Kidney (tissue), 14 donors: ENCODE results near the gene YOD1. TPM values are rescaled to one million over a fixed set of nuclear protein-coding genes. Genes with fewer than 3 reads are reported as not detected.
A peak's percentile ranks its signal among the peaks of the same experiment; 100 is the strongest.

Source experiments
- DNase-seq, 5 donors: peaks; one replicate each; pipeline ENCODE4 v3.0.0-alpha.2; 2013 to 2020
- FAIRE-seq: peaks from 2 replicates; lab custom pipeline; 2012; peaks lifted over from hg19 to GRCh38; lab: Jason Lieb, UNC
- H3K27ac ChIP-seq, 2 donors: one replicate each; pipeline ENCODE4 v1.7.0; 2013; ENCODE audit warnings: low read depth in 2 of 2, low read length in 2 of 2, inconsistent platforms in 1 of 2
- H3K27me3 ChIP-seq: one replicate; pipeline ENCODE4 v1.7.1; 2013; ENCODE audit warnings: low read length, inconsistent platforms; ENCODE audit not compliant: control insufficient read depth, insufficient read depth
- H3K36me3 ChIP-seq, 3 donors: one replicate each; pipeline versions ENCODE4 v1.7.0 to v1.7.1; 2013; ENCODE audit warnings: low read length in 3 of 3, control low read depth in 1 of 3, inconsistent platforms in 1 of 3; ENCODE audit not compliant: insufficient read depth in 3 of 3, control insufficient read depth in 2 of 3
- H3K4me1 ChIP-seq, 3 donors: one replicate each; pipeline versions ENCODE4 v1.7.0 to v1.7.1; 2013; ENCODE audit warnings: low read length in 3 of 3, inconsistent platforms in 1 of 3, low read depth in 1 of 3; ENCODE audit not compliant: control insufficient read depth in 2 of 3, insufficient read depth in 2 of 3
- H3K4me3 ChIP-seq, 3 donors: one replicate each; pipeline versions ENCODE4 v1.7.0 to v1.8.1; 2013; ENCODE audit warnings: low read length in 3 of 3, control low read depth in 1 of 3, inconsistent platforms in 1 of 3
- H3K9ac ChIP-seq, 3 donors: one replicate each; pipeline versions ENCODE4 v1.7.0 to v1.7.1; 2013; ENCODE audit warnings: low read length in 3 of 3, control low read depth in 1 of 3, inconsistent platforms in 1 of 3
- H3K9me3 ChIP-seq, 3 donors: one replicate each; pipeline versions ENCODE4 v1.7.0 to v1.7.1; 2013; ENCODE audit warnings: low read length in 3 of 3, control low read depth in 1 of 3, inconsistent platforms in 1 of 3; ENCODE audit not compliant: control insufficient read depth in 2 of 3, insufficient read depth in 1 of 3
- intact Hi-C: fragments of 100-400 bp; cut with DNase I; formaldehyde crosslinking; loops from one replicate; pipeline ENCODE4 v1.11.1; 2022
- polyA plus RNA-seq: library from polyadenylated mRNA; stranded (reverse); fragments of 350-450 nt; fragmentation: Illumina TruSeq; extraction: RNeasy Lipid Tissue Mini Kit (QIAGEN cat#74804); gene quantifications from one replicate; pipeline ENCODE4 v1.2.3, GENCODE V29; 2014; ENCODE audit warnings: low read depth, low replicate concordance; ENCODE audit not compliant: insufficient read depth
- total RNA-seq: library from RNA; stranded (reverse); fragmentation: NEBNext Ultra II Directional; extraction: Animal tissue kit (Norgen Biotek cat#: 25700); gene quantifications from one replicate; pipeline ENCODE4 v1.2.1, GENCODE V29; 2021
- TF ChIP-seq, protein P1 (sequence below): IDR thresholded peaks from 3 replicates; pipeline ENCODE4 v1.5.1; 2012; ENCODE audit warnings: mild to moderate bottlenecking, moderate library complexity, borderline replicate concordance; ENCODE audit not compliant: insufficient read depth; ENCODE audit errors: extremely low read depth
- donor health status: control.
- donor health status: control.
- donor health status: control.
- donor health status: control.
- donor health status: control.
- donor health status: DM: yes; HTN: yes; CAD: no.
- donor health status: Normal renal cell carcinoma (clear cell type).

YOD1 gene
- total and polyA plus RNA-seq, 2 donors from 2014 or later = 2.7 to 6.2 TPM

DNA sequence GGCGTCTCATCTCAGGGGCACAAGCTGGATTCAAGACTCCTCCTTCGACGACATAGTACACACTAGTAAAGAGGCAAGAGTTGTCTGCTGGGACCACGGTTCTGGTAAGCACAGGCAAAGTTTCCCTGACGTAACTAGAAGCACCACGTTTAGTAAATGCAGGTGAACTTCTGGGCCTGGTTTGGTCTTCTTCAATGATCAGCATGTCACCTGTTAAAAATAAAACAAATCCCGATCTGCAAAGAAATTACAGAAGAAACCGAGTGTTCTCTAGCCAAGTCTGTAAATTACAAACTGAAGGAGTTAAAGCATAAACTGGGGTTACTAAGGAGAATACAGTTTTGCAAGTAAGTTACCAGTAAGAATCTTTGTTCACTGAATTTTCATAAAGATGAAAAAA, 1.5 kb downstream of the YOD1 start:
- H3K4me1 ChIP-seq = peaks cover 5 to 20% (median 9%) of the 10 kb centered on the region in 3 donors
- peak overlapping the region; percentile 79 to 96 (median 94) for H3K4me3 ChIP-seq
- intact Hi-C loops = no loop called here
- H3K27me3 ChIP-seq = no peaks in the 10 kb centered on the region
- peak in 1 of 5 donors; percentile 20 for DNase-seq
- H3K9ac ChIP-seq = peak overlapping the region in 2 of 3 donors; percentile 67 to 88
- peak overlapping the region in 1 of 2 donors; percentile 98 for H3K27ac ChIP-seq
- FAIRE-seq = no peak
- TF ChIP-seq, protein P1, sequence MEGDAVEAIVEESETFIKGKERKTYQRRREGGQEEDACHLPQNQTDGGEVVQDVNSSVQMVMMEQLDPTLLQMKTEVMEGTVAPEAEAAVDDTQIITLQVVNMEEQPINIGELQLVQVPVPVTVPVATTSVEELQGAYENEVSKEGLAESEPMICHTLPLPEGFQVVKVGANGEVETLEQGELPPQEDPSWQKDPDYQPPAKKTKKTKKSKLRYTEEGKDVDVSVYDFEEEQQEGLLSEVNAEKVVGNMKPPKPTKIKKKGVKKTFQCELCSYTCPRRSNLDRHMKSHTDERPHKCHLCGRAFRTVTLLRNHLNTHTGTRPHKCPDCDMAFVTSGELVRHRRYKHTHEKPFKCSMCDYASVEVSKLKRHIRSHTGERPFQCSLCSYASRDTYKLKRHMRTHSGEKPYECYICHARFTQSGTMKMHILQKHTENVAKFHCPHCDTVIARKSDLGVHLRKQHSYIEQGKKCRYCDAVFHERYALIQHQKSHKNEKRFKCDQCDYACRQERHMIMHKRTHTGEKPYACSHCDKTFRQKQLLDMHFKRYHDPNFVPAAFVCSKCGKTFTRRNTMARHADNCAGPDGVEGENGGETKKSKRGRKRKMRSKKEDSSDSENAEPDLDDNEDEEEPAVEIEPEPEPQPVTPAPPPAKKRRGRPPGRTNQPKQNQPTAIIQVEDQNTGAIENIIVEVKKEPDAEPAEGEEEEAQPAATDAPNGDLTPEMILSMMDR = no peak
- H3K9me3 ChIP-seq = no peaks in the 10 kb centered on the region
- peaks cover 10 to 13% (median 10%) of the 10 kb centered on the region in 3 donors for H3K36me3 ChIP-seq

GRCh38 chr1:207049054-207049453, 2.0 kb downstream of the YOD1 start:
- DNase-seq (peak in 1 of 5 donors; percentile 12), FAIRE-seq (no peak)
- Histone ChIP-seq H3K4me3 (peak overlapping the region in 2 of 3 donors; percentile 79 to 96), H3K27ac (peak overlapping the region in 1 of 2 donors; percentile 15), H3K9me3 (no peaks in the 10 kb centered on the region), H3K9ac (peak overlapping the region in 1 of 3 donors; percentile 31), H3K27me3 (no peaks in the 10 kb centered on the region), H3K4me1 (peaks cover 5 to 20% (median 9%) of the 10 kb centered on the region in 3 donors), H3K36me3 (peaks cover 10 to 13% (median 10%) of the 10 kb centered on the region in 3 donors)
- TF ChIP-seq, protein P1 = no peak
- intact Hi-C loops = no loop called here

DNA sequence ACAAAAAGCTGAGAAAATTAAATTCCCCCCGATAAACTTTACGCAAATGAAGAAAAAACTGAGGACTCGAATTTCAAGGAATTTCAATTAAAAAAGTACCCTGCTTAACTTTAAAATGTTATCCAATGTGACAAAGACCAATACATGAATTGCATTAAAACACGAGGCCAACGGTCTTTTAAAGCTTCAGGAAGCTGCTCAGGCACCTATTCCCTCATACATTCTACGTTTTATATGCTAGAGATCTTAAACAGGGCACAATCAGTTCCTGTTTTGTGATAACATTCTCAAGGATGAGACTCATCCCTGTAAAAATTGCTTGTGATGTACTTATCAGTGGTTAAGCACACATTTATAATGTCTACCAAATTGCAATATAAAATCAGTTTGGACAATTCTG, 3.0 kb downstream of the YOD1 start:
- Histone ChIP-seq H3K27ac (no peak overlapping the region), H3K9ac (no peak overlapping the region), H3K4me3 (no peak overlapping the region), H3K9me3 (no peaks in the 10 kb centered on the region), H3K4me1 (peaks cover 5 to 20% (median 9%) of the 10 kb centered on the region in 3 donors), H3K36me3 (peaks cover 10 to 13% (median 10%) of the 10 kb centered on the region in 3 donors), H3K27me3 (no peaks in the 10 kb centered on the region)
- TF ChIP-seq, protein P1 = no peak
- DNase-seq (no peak), FAIRE-seq (no peak)
- intact Hi-C loops = no loop called here

DNA sequence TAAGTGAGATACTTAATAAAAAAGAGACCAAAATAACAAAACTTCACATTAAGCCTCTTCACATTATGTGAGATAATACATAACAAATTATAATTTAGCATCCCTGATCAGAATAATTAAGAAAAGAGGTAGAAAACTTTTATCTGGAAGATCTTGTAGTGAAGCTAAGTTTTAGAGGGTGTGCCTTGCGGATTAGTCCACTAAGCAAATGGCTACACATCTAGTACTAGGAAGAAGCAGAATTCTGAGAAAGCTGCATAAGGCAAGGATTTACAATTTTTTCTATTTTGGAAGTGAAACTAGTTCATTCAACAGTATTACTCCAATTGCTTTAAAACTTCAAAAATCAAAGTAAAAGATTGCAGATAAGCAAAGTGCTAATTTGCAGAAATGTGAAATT, 3.5 kb downstream of the YOD1 start:
- Histone ChIP-seq H3K9me3 (no peaks in the 10 kb centered on the region), H3K27me3 (no peaks in the 10 kb centered on the region), H3K27ac (no peak overlapping the region), H3K4me3 (no peak overlapping the region), H3K4me1 (peaks cover 5 to 20% (median 9%) of the 10 kb centered on the region in 3 donors), H3K9ac (no peak overlapping the region), H3K36me3 (peaks cover 10 to 13% (median 10%) of the 10 kb centered on the region in 3 donors)
- DNase-seq (no peak), FAIRE-seq (no peak)
- intact Hi-C loops = no loop called here
- TF ChIP-seq, protein P1 = no peak
